HepG2 (cell line): ENCODE results near the gene CFAP61. TPM values are rescaled to one million over a fixed set of nuclear protein-coding genes. Genes with fewer than 3 reads are reported as not detected.
"Not testable (repeated sequence)": the region's sequence is repeated elsewhere in the genome, so short reads cannot be mapped to it uniquely, and the experiment has no call there.

ENCODE experiments used
- ATAC-seq: fragments of 200-7000 bp; cut with Tn5 transposase; 3 replicates; pipeline ENCODE4 v1.9.1; 2020; ENCODE audit warnings: mild to moderate bottlenecking, moderate library complexity
- BruUV-seq: library from RNA; stranded (reverse); fragments of 400-500 nt; replicated peaks from 2 replicates; lab custom pipeline; 2021; lab: Mats Ljungman, UMichigan
- CTCF ChIA-PET: fragments of 300-600 bp; formaldehyde crosslinking; extraction: SDS; loops from one replicate; lab custom pipeline; 2021; ENCODE audit warnings: low total read pairs, inconsistent platforms, low intra/inter-chr PET ratio; lab: Yijun Ruan, JAX
- POLR2A ChIA-PET: fragments of 350-600 bp; sonication (Branson Sonifier 250); formaldehyde crosslinking; loops from one replicate; lab custom pipeline; 2020; ENCODE audit warnings: antibody characterized with exemption, inconsistent platforms; lab: Yijun Ruan, JAX
- DNase-seq: peaks from one replicate; pipeline ENCODE4 v3.0.0-alpha.2; 2015; ENCODE audit warnings: low spot score
- FAIRE-seq: peaks from 3 replicates; lab custom pipeline; 2011; peaks lifted over from hg19 to GRCh38; lab: Jason Lieb, UNC
- H2AFZ ChIP-seq: one replicate; pipeline ENCODE4 v1.6.1; 2011; ENCODE audit warnings: low read length, inconsistent platforms
- H3K27ac ChIP-seq: fragments of 300-600 bp; 3 replicates; pipeline ENCODE4 v1.8.0; 2011; ENCODE audit warnings: mixed run types, mild to moderate bottlenecking, mixed read lengths, low read length, inconsistent platforms; ENCODE audit not compliant: insufficient read depth; ENCODE audit errors: extremely low read length
- H3K27me3 ChIP-seq, 2 experiments: fragments of 200-600 bp in 1 of 2; 2 replicates in 1 of 2; 3 replicates in 1 of 2; pipeline versions ENCODE4 v1.6.0 to v1.8.0; 2011; ENCODE audit warnings: low read length in 2 of 2, mild to moderate bottlenecking in 2 of 2, moderate library complexity in 2 of 2, inconsistent platforms in 1 of 2; ENCODE audit not compliant: insufficient read depth in 2 of 2, control insufficient read depth in 1 of 2
- H3K36me3 ChIP-seq, 2 experiments: fragments of 200-600 bp in 1 of 2; replicated peaks in 1 of 2; 2 replicates in 1 of 2; 3 replicates in 1 of 2; pipeline versions ENCODE4 v1.5.1 to v1.8.0; 2011; ENCODE audit warnings: low read length in 2 of 2, inconsistent platforms in 1 of 2; ENCODE audit not compliant: insufficient read depth in 2 of 2, control insufficient read depth in 1 of 2
- H3K4me1 ChIP-seq: 2 replicates; pipeline ENCODE4 v1.5.1; 2012; ENCODE audit warnings: low read length, inconsistent platforms; ENCODE audit not compliant: insufficient read depth
- H3K4me2 ChIP-seq: 2 replicates; pipeline ENCODE4 v1.6.0; 2011; ENCODE audit warnings: low read depth, low read length, inconsistent platforms
- H3K4me3 ChIP-seq, 3 experiments: fragments of 200-600 bp in 1 of 3; sonication (generic), shearing (Covaris generic) in 1 of 3; replicated peaks in 1 of 3; 2 replicates each; pipeline ENCODE4 v1.5.1; 2011 to 2016; ENCODE audit warnings: low read length in 3 of 3, inconsistent platforms in 2 of 3, low read depth in 2 of 3, mild to moderate bottlenecking in 2 of 3, control low read depth in 1 of 3, mixed read lengths in 1 of 3; ENCODE audit not compliant: insufficient read depth in 1 of 3
- H3K79me2 ChIP-seq: one replicate; pipeline ENCODE4 v1.6.1; 2011; ENCODE audit warnings: low read length, inconsistent platforms; ENCODE audit not compliant: insufficient read depth
- H3K9ac ChIP-seq: 2 replicates; pipeline ENCODE4 v1.6.0; 2011; ENCODE audit warnings: mild to moderate bottlenecking, low read depth, low read length, inconsistent platforms; ENCODE audit not compliant: insufficient read depth
- H3K9me3 ChIP-seq: 2 replicates; pipeline ENCODE4 v1.5.1; 2012; ENCODE audit warnings: mild to moderate bottlenecking, low read length
- H4K20me1 ChIP-seq: 2 replicates; pipeline ENCODE4 v1.6.0; 2011; ENCODE audit warnings: inconsistent platforms, mild to moderate bottlenecking, low read length, moderate library complexity; ENCODE audit not compliant: insufficient read depth
- FOXO1 ChIP-seq: sonication (generic); formaldehyde crosslinking; IDR thresholded peaks from 2 replicates; pipeline ENCODE4 v1.4.0; 2020; ENCODE audit warnings: missing genetic modification reagents
- MAFG ChIP-seq: sonication (generic); formaldehyde crosslinking; IDR thresholded peaks from 2 replicates; pipeline ENCODE4 v1.5.1; 2020; ENCODE audit warnings: mild to moderate bottlenecking, missing genetic modification reagents
- POLR2A ChIP-seq, 2 experiments: IDR thresholded peaks; 2 replicates each; pipeline ENCODE4 v1.6.1; 2011; ENCODE audit warnings: low read depth in 2 of 2, low read length in 2 of 2, mild to moderate bottlenecking in 1 of 2, moderate library complexity in 1 of 2; ENCODE audit not compliant: insufficient read depth in 1 of 2
- RELA ChIP-seq: sonication (generic); formaldehyde crosslinking; IDR thresholded peaks from 2 replicates; pipeline ENCODE4 v1.4.0; 2020; ENCODE audit warnings: missing genetic modification reagents
- SMYD3 ChIP-seq: sonication (generic); formaldehyde crosslinking; IDR thresholded peaks from 2 replicates; pipeline ENCODE4 v1.8.1; 2023; ENCODE audit warnings: mild to moderate bottlenecking, missing genetic modification reagents
- TCF7 ChIP-seq: sonication (generic); IDR thresholded peaks from 2 replicates; pipeline ENCODE4 v1.6.1; 2016; ENCODE audit warnings: antibody characterized with exemption, low read depth
- XBP1 ChIP-seq: sonication (generic); formaldehyde crosslinking; IDR thresholded peaks from 2 replicates; pipeline ENCODE4 v1.5.0; 2020; ENCODE audit warnings: missing genetic modification reagents
- ZNF124 ChIP-seq: sonication (generic); formaldehyde crosslinking; IDR thresholded peaks from 2 replicates; pipeline ENCODE4 v1.4.0; 2020; ENCODE audit warnings: missing genetic modification reagents
- ZNF143 ChIP-seq: sonication (generic); formaldehyde crosslinking; IDR thresholded peaks from 2 replicates; pipeline ENCODE4 v1.4.0; 2020; ENCODE audit warnings: missing genetic modification reagents
- ZNF530 ChIP-seq: sonication (generic); formaldehyde crosslinking; IDR thresholded peaks from 2 replicates; pipeline ENCODE4 v1.5.0; 2020; ENCODE audit warnings: low read depth, mild to moderate bottlenecking, missing genetic modification reagents
- ZNF883 ChIP-seq: sonication (generic); formaldehyde crosslinking; IDR thresholded peaks from 2 replicates; pipeline ENCODE4 v1.5.1; 2020; ENCODE audit warnings: mild to moderate bottlenecking, missing genetic modification reagents; ENCODE audit errors: not compliant biosample characterization
- WGBS: methylation state at CpG from one replicate; pipeline ENCODE4 v1.1.6; 2017; ENCODE audit warnings: low lambda C conversion rate; 5-methylcytosine and 5-hydroxymethylcytosine counted together
- in situ Hi-C: cut with HindIII; loops from 2 replicates; pipeline ENCODE4 v1.10.0; 2017; ENCODE audit warnings: low pct_unique_long_range_greater_than_20kb; ENCODE audit not compliant: extremely low pct_ligation_motif_present
- intact Hi-C: fragments of 100-400 bp; cut with micrococcal nuclease; formaldehyde crosslinking; loops from one replicate; pipeline ENCODE4 v1.10.0; 2022; ENCODE audit not compliant: unreplicated experiment
- polyA plus RNA-seq, 8 experiments: library from polyadenylated mRNA; depleted of rRNA in 3 of 8; stranded (reverse) in 7 of 8; unstranded in 1 of 8; fragments of >200 nt; fragmentation: Illumina TruSeq in 4 of 8; extraction: Trizol in 4 of 8; gene quantifications; 2 replicates each; pipeline versions ENCODE4 v1.2.1 to v1.2.3, GENCODE V29; 2011 to 2016; ENCODE audit warnings: low read depth in 4 of 8, missing spikeins in 1 of 8, mixed read lengths in 1 of 8; ENCODE audit not compliant: insufficient read depth in 1 of 8
- total RNA-seq, 5 experiments: library from RNA; depleted of rRNA; stranded (reverse); fragments of >200 nt; fragmentation: Illumina TruSeq; extraction: Trizol; gene quantifications; 2 replicates each; pipeline ENCODE4 v1.2.3, GENCODE V29; 2016; ENCODE audit warnings: low read depth in 1 of 5
- TF ChIP-seq, protein P1 (sequence below): sonication (generic); formaldehyde crosslinking; IDR thresholded peaks from 2 replicates; pipeline ENCODE4 v1.4.0; 2020; ENCODE audit warnings: low read depth, mild to moderate bottlenecking, missing genetic modification reagents
- TF ChIP-seq, protein P2 (sequence below): sonication (generic); formaldehyde crosslinking; IDR thresholded peaks from 2 replicates; pipeline ENCODE4 v1.5.0; 2020; ENCODE audit warnings: missing genetic modification reagents
- TF ChIP-seq, protein P3 (sequence below): sonication (generic); formaldehyde crosslinking; IDR thresholded peaks from 2 replicates; pipeline ENCODE4 v1.4.0; 2020; ENCODE audit warnings: mild to moderate bottlenecking, missing genetic modification reagents

Gene CFAP61
- total and polyA plus RNA-seq, 2 of the 13 experiments (the other 11 are each of a cell fraction or from before 2014, with no cell fraction given), result 0.27 TPM; not detected in 1

DNA sequence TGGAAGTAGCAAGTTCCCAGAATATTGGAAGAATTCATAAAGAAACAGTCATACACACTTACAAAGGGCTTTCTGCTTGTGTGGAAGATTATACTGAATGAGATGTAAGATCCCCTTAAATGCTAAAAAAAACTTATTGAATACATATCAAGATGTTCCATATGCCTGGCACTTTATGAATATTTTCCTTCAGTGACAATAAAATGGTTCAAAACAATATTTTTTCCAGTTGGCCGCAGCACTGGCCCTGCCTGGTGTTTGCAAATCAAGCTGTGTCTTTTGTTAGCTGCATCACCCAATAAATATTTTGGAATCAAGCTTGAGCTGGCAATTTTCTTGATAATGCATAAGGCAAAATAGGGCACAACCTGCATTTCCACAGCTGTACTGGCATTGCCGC, 51.2 kb downstream of the CFAP61 start:
- no peak overlapping the region for H3K4me3 ChIP-seq
- H3K79me2 ChIP-seq, result no peaks in the 10 kb centered on the region
- H3K36me3 ChIP-seq, result no peaks in the 10 kb centered on the region
- intact Hi-C loops (no loop called here), in situ Hi-C loops (no loop called here)
- no peak overlapping the region for H3K4me2 ChIP-seq
- H3K27ac ChIP-seq, result no peak overlapping the region
- 36% methylated on average over 2 of the region's 2 CpGs for whole genome bisulfite sequencing
- TF ChIP-seq, protein P1, sequence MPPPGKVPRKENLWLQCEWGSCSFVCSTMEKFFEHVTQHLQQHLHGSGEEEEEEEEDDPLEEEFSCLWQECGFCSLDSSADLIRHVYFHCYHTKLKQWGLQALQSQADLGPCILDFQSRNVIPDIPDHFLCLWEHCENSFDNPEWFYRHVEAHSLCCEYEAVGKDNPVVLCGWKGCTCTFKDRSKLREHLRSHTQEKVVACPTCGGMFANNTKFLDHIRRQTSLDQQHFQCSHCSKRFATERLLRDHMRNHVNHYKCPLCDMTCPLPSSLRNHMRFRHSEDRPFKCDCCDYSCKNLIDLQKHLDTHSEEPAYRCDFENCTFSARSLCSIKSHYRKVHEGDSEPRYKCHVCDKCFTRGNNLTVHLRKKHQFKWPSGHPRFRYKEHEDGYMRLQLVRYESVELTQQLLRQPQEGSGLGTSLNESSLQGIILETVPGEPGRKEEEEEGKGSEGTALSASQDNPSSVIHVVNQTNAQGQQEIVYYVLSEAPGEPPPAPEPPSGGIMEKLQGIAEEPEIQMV, result no peak
- TF ChIP-seq, protein P2, sequence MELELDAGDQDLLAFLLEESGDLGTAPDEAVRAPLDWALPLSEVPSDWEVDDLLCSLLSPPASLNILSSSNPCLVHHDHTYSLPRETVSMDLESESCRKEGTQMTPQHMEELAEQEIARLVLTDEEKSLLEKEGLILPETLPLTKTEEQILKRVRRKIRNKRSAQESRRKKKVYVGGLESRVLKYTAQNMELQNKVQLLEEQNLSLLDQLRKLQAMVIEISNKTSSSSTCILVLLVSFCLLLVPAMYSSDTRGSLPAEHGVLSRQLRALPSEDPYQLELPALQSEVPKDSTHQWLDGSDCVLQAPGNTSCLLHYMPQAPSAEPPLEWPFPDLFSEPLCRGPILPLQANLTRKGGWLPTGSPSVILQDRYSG (CRISPR knock-in tag), result no peak
- no peak for TF ChIP-seq FOXO1
- no peak for TF ChIP-seq SMYD3 (CRISPR knock-in tag)
- no peak for TF ChIP-seq ZNF124 (CRISPR knock-in tag)
- TF ChIP-seq MAFG (CRISPR knock-in tag), result no peak
- TF ChIP-seq TCF7, result no peak
- TF ChIP-seq, protein P3, sequence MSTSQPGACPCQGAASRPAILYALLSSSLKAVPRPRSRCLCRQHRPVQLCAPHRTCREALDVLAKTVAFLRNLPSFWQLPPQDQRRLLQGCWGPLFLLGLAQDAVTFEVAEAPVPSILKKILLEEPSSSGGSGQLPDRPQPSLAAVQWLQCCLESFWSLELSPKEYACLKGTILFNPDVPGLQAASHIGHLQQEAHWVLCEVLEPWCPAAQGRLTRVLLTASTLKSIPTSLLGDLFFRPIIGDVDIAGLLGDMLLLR (CRISPR knock-in tag), result no peak
- TF ChIP-seq ZNF530, result no peak
- TF ChIP-seq ZNF143 (CRISPR knock-in tag), result no peak
- no peak for TF ChIP-seq ZNF883 (CRISPR knock-in tag)
- TF ChIP-seq XBP1 (CRISPR knock-in tag), result no peak
- no peak for TF ChIP-seq RELA (CRISPR knock-in tag)
- no peak for TF ChIP-seq POLR2A (IDR thresholded peaks at IDR 0.05; ENCODE audit: insufficient read depth in 1 of 2, low read depth in 2 of 2, low read length in 2 of 2)
- no peak for ATAC-seq
- H3K9ac ChIP-seq, result no peak overlapping the region
- ChIA-PET POLR2A (no interaction called here), CTCF (no interaction called here)
- no TSS peak for BruUV-seq
- H3K27me3 ChIP-seq, result peaks cover 0 to 9% of the 10 kb centered on the region in 2 experiments; a peak in 2 of 5 replicates
- H3K4me1 ChIP-seq, result no peaks in the 10 kb centered on the region
- no peaks in the 10 kb centered on the region for H3K9me3 ChIP-seq
- no peak overlapping the region for H2AFZ ChIP-seq
- FAIRE-seq, result no peak
- H4K20me1 ChIP-seq, result no peaks in the 10 kb centered on the region
- no peak for DNase-seq

DNA sequence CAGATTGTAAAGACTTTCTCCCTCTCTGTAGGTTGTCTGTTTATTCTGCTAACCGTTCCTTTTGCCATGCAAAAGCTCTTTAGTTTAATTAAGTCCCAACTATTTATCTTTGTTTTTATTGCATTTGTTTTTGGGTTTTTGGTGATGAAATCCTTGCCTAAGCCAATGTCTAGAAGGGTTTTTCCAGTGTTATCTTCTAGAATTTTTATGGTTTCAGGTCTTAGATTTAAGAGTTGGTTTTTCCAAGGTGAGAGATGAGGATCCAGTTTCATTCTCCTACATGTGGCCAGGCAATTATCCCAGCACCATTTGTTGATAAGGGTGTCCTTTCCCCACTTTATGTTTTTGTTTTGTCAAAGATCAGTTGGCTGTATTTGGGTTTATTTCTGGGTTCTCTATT, 70.9 kb downstream of the CFAP61 start:
- CTCF ChIA-PET, intact Hi-C loops, BruUV-seq, H3K4me2 ChIP-seq, H4K20me1 ChIP-seq, H3K27me3 ChIP-seq, FAIRE-seq, H2AFZ ChIP-seq, H3K79me2 ChIP-seq, H3K36me3 ChIP-seq, H3K27ac ChIP-seq, H3K9me3 ChIP-seq, ATAC-seq, H3K4me1 ChIP-seq, in situ Hi-C loops, DNase-seq, H3K9ac ChIP-seq, POLR2A ChIA-PET, H3K4me3 ChIP-seq: not testable (repeated sequence)
- 2% methylated on average over 1 of the region's 1 CpG for WGBS
